Calu3 (cell line): ENCODE data around the gene ZNF556. TPM values are rescaled to one million over a fixed set of nuclear protein-coding genes. Genes with fewer than 3 reads are reported as not detected.

Experiments used
- BruUV-seq: library from RNA; stranded (reverse); fragments of 400-500 nt; replicated peaks from 2 replicates; lab custom pipeline; 2021; lab: Mats Ljungman, UMichigan
- CTCF ChIA-PET: fragments of 300-600 bp; sonication (Branson Sonifier 250); formaldehyde crosslinking; loops from one replicate; lab custom pipeline; 2022; ENCODE audit warnings: antibody characterized with exemption; lab: Charles Lee
- DNase-seq: peaks from one replicate; pipeline ENCODE4 v3.0.0; 2022
- H3K27ac Mint-ChIP-seq: one replicate; pipeline ENCODE4 v1.8.0; 2022; ENCODE audit warnings: mixed read lengths; ENCODE audit not compliant: unreplicated experiment
- H3K27me3 Mint-ChIP-seq: one replicate; pipeline ENCODE4 v1.8.0; 2022; ENCODE audit warnings: mixed read lengths; ENCODE audit not compliant: unreplicated experiment
- H3K36me3 Mint-ChIP-seq: one replicate; pipeline ENCODE4 v1.8.0; 2022; ENCODE audit warnings: mild to moderate bottlenecking, moderate library complexity, mixed read lengths; ENCODE audit not compliant: insufficient read depth, unreplicated experiment
- H3K4me1 Mint-ChIP-seq: one replicate; pipeline ENCODE4 v1.8.0; 2022; ENCODE audit warnings: mild to moderate bottlenecking, low read depth, mixed read lengths; ENCODE audit not compliant: unreplicated experiment
- H3K4me3 Mint-ChIP-seq: one replicate; pipeline ENCODE4 v1.8.0; 2022; ENCODE audit warnings: mild to moderate bottlenecking, low read depth, moderate library complexity, mixed read lengths; ENCODE audit not compliant: unreplicated experiment
- H3K9me3 Mint-ChIP-seq: one replicate; pipeline ENCODE4 v1.8.0; 2022; ENCODE audit warnings: low read depth, mixed read lengths; ENCODE audit not compliant: unreplicated experiment
- intact Hi-C: fragments of 100-400 bp; cut with micrococcal nuclease; formaldehyde crosslinking; loops from one replicate; pipeline ENCODE4 v1.10.0; 2022; ENCODE audit not compliant: unreplicated experiment
- total RNA-seq: library from RNA; stranded (reverse); gene quantifications from 2 replicates; pipeline ENCODE4 v1.2.3, GENCODE V29; 2022
- TF ChIP-seq, protein P1 (sequence below): fragments of 200-600 bp; IDR thresholded peaks from one replicate; pipeline ENCODE4 v1.8.0; 2022; ENCODE audit warnings: antibody characterized with exemption; ENCODE audit not compliant: unreplicated experiment

The ZNF556 gene
- total RNA-seq, 1 experiment from 2014 or later: not detected

DNA sequence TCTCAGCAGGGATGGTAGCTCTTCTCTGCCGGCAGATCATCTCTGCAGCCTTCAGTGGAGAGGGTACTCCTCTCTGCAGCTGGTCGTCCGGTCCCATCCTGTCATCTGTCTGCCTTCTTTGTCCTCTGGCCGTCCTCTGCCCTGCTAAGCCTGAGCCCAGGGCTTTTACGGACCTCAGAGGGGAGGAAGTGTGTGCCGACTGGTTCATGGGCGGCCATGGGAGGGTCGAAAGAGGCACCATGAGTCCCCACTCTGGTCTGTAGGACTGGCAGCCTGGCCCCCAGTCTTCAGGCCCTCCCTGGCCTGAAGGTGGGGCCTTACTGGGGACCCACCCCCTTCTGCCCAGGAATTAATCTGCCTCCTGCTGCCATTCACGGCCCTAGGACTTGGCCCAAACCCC is 43.5 kb upstream of the ZNF556 start:
- Mint-ChIP-seq H3K4me3 (no peak overlapping the region), H3K9me3 (peaks cover 2% of the 10 kb centered on the region), H3K36me3 (peaks cover 16% of the 10 kb centered on the region), H3K27ac (no peak overlapping the region), H3K4me1 (no peaks in the 10 kb centered on the region), H3K27me3 (no peaks in the 10 kb centered on the region)
- no peak for DNase-seq
- TF ChIP-seq, protein P1, sequence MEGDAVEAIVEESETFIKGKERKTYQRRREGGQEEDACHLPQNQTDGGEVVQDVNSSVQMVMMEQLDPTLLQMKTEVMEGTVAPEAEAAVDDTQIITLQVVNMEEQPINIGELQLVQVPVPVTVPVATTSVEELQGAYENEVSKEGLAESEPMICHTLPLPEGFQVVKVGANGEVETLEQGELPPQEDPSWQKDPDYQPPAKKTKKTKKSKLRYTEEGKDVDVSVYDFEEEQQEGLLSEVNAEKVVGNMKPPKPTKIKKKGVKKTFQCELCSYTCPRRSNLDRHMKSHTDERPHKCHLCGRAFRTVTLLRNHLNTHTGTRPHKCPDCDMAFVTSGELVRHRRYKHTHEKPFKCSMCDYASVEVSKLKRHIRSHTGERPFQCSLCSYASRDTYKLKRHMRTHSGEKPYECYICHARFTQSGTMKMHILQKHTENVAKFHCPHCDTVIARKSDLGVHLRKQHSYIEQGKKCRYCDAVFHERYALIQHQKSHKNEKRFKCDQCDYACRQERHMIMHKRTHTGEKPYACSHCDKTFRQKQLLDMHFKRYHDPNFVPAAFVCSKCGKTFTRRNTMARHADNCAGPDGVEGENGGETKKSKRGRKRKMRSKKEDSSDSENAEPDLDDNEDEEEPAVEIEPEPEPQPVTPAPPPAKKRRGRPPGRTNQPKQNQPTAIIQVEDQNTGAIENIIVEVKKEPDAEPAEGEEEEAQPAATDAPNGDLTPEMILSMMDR: no peak
- intact Hi-C loops: no loop called here
- CTCF ChIA-PET: no interaction called here
- BruUV-seq: no TSS peak

DNA sequence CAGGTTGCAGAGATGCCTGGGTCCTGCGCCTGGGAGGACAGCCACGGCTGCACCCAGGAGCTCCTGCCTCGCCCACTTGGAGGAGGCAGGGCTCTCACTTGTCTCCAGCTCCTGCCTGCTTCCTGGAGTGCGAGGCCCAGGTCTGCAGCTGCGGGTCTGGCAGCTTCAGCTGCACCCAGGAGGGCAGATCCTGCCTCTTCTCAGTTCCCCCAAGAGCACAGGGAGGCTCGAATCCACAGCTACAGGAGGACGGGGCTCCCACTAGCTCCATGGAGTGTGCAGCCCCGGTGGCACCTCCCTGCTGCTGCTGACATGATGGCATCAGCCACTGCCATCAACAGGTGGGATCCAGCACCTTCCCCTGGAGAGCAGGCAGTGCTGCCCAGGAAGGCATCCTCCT is 43.0 kb upstream of the ZNF556 start:
- no TSS peak for BruUV-seq
- no peaks in the 10 kb centered on the region for H3K4me1 Mint-ChIP-seq
- H3K9me3 Mint-ChIP-seq: peaks cover 2% of the 10 kb centered on the region
- no peak for DNase-seq
- intact Hi-C loops: no loop called here
- peaks cover 15% of the 10 kb centered on the region for H3K36me3 Mint-ChIP-seq
- CTCF ChIA-PET: no interaction called here
- TF ChIP-seq, protein P1: no peak
- H3K27ac Mint-ChIP-seq: no peak overlapping the region
- no peak overlapping the region for H3K4me3 Mint-ChIP-seq
- no peaks in the 10 kb centered on the region for H3K27me3 Mint-ChIP-seq

DNA sequence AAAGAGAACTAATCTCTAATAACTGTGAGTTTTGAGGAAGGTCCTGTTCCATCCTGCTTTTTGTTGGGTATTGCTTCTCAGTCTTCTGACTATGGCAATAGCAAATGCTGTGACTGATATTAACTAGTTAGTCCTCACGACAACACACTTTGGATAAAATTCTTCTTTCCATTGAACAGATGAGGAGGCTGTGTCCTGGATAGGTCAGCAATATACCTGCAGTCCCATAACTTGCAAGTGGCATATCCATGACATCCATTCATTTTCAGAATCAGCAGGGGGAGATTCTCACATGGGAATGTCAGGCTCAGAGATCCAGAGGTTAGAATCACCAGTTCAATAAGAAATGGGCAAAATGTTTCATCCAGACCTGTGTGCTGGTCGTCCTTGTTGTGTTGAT is 40.1 kb upstream of the ZNF556 start:
- H3K36me3 Mint-ChIP-seq: peaks cover 4% of the 10 kb centered on the region
- H3K4me3 Mint-ChIP-seq: no peak overlapping the region
- H3K9me3 Mint-ChIP-seq: peaks cover 2% of the 10 kb centered on the region
- TF ChIP-seq, protein P1: no peak
- no peak for DNase-seq
- no peaks in the 10 kb centered on the region for H3K27me3 Mint-ChIP-seq
- CTCF ChIA-PET: no interaction called here
- no peaks in the 10 kb centered on the region for H3K4me1 Mint-ChIP-seq
- H3K27ac Mint-ChIP-seq: no peak overlapping the region
- intact Hi-C loops: no loop called here
- BruUV-seq: no TSS peak

DNA sequence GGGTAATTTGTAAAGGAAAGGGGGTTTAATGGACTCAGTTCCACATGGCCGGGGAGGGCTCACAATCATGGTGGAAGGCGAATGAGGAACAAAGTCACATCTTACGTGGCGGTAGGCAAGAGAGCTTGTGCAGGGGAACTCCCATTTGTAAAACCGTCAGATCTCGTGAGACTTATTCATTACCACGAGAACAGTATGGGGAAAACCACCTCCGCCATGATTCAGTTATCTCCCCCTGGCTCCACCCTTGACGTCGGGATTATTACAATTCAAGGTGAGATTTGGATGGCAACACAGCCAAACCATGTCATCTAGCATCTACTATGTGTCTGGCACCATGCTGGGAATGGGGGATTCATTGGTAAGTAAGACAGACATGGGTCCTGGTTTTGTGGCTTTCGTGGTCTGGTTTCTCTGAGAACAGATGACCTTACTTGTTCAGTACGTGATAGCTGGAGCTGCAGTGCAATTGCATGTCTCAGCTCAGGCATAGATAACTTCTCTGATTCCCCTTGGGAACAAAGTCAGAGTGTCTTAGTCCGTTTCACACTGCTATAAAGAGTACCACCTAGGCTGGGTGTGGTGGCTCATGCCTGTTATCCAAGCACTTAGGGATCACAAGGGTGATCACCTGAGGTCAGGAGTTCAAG is 39.2 kb upstream of the ZNF556 start:
- no peaks in the 10 kb centered on the region for H3K27me3 Mint-ChIP-seq
- peaks cover 4% of the 10 kb centered on the region for H3K36me3 Mint-ChIP-seq
- no peaks in the 10 kb centered on the region for H3K4me1 Mint-ChIP-seq
- H3K4me3 Mint-ChIP-seq: no peak overlapping the region
- BruUV-seq: no TSS peak
- intact Hi-C loops: no loop called here
- H3K9me3 Mint-ChIP-seq: peaks cover 2% of the 10 kb centered on the region
- CTCF ChIA-PET: no interaction called here
- no peak overlapping the region for H3K27ac Mint-ChIP-seq
- TF ChIP-seq, protein P1: no peak
- no peak for DNase-seq
